SK-N-MC (cell line): ENCODE measurements around the gene TPP1.

Source experiments
- EZH2 ChIP-seq: fragments of 200-600 bp; sonication (generic); IDR thresholded peaks from one replicate; pipeline ENCODE4 v1.6.1; 2017; ENCODE audit warnings: antibody characterized with exemption
- POLR2AphosphoS5 ChIP-seq: IDR thresholded peaks from 2 replicates; pipeline ENCODE4 v1.6.1; 2012; ENCODE audit warnings: mild to moderate bottlenecking, low read depth, low read length, borderline replicate concordance

- TF ChIP-seq EZH2 (no peak), POLR2AphosphoS5 (peak; percentile 74)
Observed at GRCh38 chr11:6619004-6619745, at the start of gene TPP1.
